ENCODE results near the gene PPM1N.

- TF ChIP-seq CTCF (conservative IDR thresholded peaks at IDR 0.05 in 1 of 2, IDR thresholded peaks at IDR 0.05 in 1 of 2; ENCODE audit: low read depth in 1 of 2, low read length in 2 of 2) (no peak), EZH2 (IDR thresholded peaks at IDR 0.05; ENCODE audit: low read length, missing control alignments) (no peak)
These were observed 49.0 kb downstream of the PPM1N start for GRCh38 chr19:45547211-45547770.
